Endothelial cell of umbilical vein (primary cell): ENCODE measurements around the gene TENT5C.

Experiments
- CTCF ChIP-seq, 2 donors: IDR thresholded peaks; 1 replicate in 1 of 2; 2 replicates in 1 of 2; pipeline ENCODE4 v1.5.1; 2011; ENCODE audit warnings: low read length in 2 of 2, mild to moderate bottlenecking in 2 of 2, moderate library complexity in 2 of 2, control low read depth in 1 of 2, inconsistent platforms in 1 of 2, low read depth in 1 of 2; ENCODE audit not compliant: insufficient read depth in 1 of 2; ENCODE audit errors: extremely low read depth in 1 of 2
- EZH2 ChIP-seq: IDR thresholded peaks from 2 replicates; pipeline ENCODE4 v1.6.1; 2012; ENCODE audit warnings: borderline replicate concordance, low read depth, mild to moderate bottlenecking, moderate library complexity, low read length, inconsistent platforms; ENCODE audit not compliant: severe bottlenecking
- GATA2 ChIP-seq: IDR thresholded peaks from 2 replicates; pipeline ENCODE4 v1.7.0; 2011; ENCODE audit warnings: low read depth, mild to moderate bottlenecking, moderate library complexity, mixed read lengths, low read length; ENCODE audit not compliant: insufficient read length, insufficient read depth
- MAX ChIP-seq: IDR thresholded peaks from 2 replicates; pipeline ENCODE4 v1.6.1; 2011; ENCODE audit not compliant: insufficient read depth, insufficient read length
- MYC ChIP-seq: IDR thresholded peaks from one replicate; pipeline ENCODE4 v1.6.1; 2011; ENCODE audit warnings: mild to moderate bottlenecking, low read depth, low read length
- POLR2A ChIP-seq: IDR thresholded peaks from 2 replicates; pipeline ENCODE4 v1.6.1; 2012; ENCODE audit warnings: low read depth, mild to moderate bottlenecking, control low read depth, low read length
- POLR2AphosphoS5 ChIP-seq: IDR thresholded peaks from 2 replicates; pipeline ENCODE4 v1.6.1; 2012; ENCODE audit warnings: low read depth, mild to moderate bottlenecking, control low read depth, low read length, moderate library complexity; ENCODE audit not compliant: insufficient read depth

DNA sequence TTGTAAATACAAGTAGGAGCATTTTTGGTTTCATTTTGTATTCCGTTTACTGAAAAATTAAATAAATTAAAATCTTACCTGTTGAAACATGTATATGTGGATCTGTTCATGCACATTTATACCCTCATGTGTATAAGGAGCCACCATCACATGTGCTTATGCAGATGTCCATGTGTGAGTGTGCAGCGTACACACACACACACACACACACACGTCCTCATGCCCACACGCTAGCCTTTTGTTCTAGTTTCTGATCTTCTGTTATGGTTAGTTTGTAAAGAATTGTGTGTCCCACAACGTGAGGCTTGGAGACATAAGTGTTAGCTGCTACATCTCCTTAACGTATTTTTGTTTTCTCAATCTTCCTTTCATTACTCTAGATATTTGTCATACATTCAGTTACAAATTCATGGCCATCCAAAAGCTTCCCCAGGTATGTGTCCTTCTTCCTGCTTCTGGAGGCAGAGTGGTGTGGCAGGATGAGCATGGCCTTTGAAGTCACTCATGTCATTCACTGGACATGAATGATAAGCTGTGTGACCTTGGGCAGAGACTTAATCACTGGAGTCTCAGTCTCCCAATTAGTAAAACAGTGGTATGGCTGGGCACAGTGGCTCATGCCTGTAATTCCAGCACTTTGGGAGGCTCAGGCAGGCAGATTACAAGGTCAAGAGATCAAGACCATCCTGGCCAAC is 54.6 kb downstream of the TENT5C start:
- TF ChIP-seq CTCF (IDR thresholded peaks at IDR 0.05; ENCODE audit: extremely low read depth in 1 of 2, insufficient read depth in 1 of 2, low read depth in 1 of 2, low read length in 2 of 2) (no peak), POLR2A (no peak), MYC (no peak), EZH2 (no peak), POLR2AphosphoS5 (no peak), GATA2 (no peak), MAX (no peak)
